ENCODE data around the gene ICAM4. TPM values are rescaled to one million over a fixed set of nuclear protein-coding genes. Genes with fewer than 3 reads are reported as not detected.

Gene ICAM4
- total and polyA plus RNA-seq, 2 of the 8 experiments (the other 6 are each of a cell fraction or from before 2014, with no cell fraction given) = 1.5 to 4.1 TPM

GRCh38 chr19:10256970-10257615, 29.7 kb upstream of the ICAM4 start:
- no peak overlapping the region for H2AK5ac ChIP-seq (ENCODE audit: low read depth, low read length)
- no peak overlapping the region for H3K27ac ChIP-seq (ENCODE audit: low read depth, low read length)
- H3K9me3 ChIP-seq (ENCODE audit: insufficient read depth in 2 of 2, low read depth in 1 of 2, low read length in 1 of 2) = no peaks in the 10 kb centered on the region
- no peaks in the 10 kb centered on the region for H3K27me3 ChIP-seq (replicated peaks in 1 of 4; ENCODE audit: control insufficient read depth in 3 of 4, extremely low read depth in 1 of 4, insufficient read depth in 3 of 4, low read length in 3 of 4)
- peaks cover 0 to 9% of the 10 kb centered on the region in 2 experiments; a peak in 2 of 4 replicates for H3K79me2 ChIP-seq (ENCODE audit: control insufficient read depth in 1 of 2, insufficient read depth in 2 of 2, low read length in 2 of 2)
- no peak overlapping the region for H3K23ac ChIP-seq (ENCODE audit: insufficient read length)
- DNase-seq (ENCODE audit: low read depth in 1 of 2, low spot score in 2 of 2) = no peak
- H4K20me1 ChIP-seq (replicated peaks in 1 of 2; ENCODE audit: control insufficient read depth in 1 of 2, insufficient read depth in 2 of 2, low read length in 2 of 2) = peaks cover 0 to 10% of the 10 kb centered on the region in 2 experiments
- H3K79me1 ChIP-seq (ENCODE audit: low read depth, low read length) = peaks cover 5% of the 10 kb centered on the region; the same call in 1 of the 2 replicates
- no peak for FAIRE-seq
- H2BK20ac ChIP-seq (ENCODE audit: low read length) = no peak overlapping the region
- no peak overlapping the region for H4K8ac ChIP-seq (ENCODE audit: extremely low read depth, insufficient read depth, low read length)
- H4K5ac ChIP-seq (ENCODE audit: insufficient read length, low read depth, low read length) = no peak overlapping the region
- ChIA-PET CTCF (ENCODE audit: partially characterized antibody) (interaction anchor here (0.5 to 5.4 kb wide), 15 partner anchors 7 to 134 kb away, joined by 3 to 68 read pairs (median 4); partner anchors contain the start of genes ICAM1 and ICAM4), POLR2A (ENCODE audit: partially characterized antibody) (interaction anchor here (0.5 to 2.6 kb wide), 6 partner anchors 30 to 1751 kb away, joined by 3 to 10 read pairs (median 4); partner anchors contain the start of genes DNMT1, ICAM5 and RAVER1)
- no peak overlapping the region for H3K18ac ChIP-seq (ENCODE audit: extremely low read depth, low read length)
- H3K4ac ChIP-seq (replicated peaks; ENCODE audit: insufficient read length, low read depth, low read length) = no peak overlapping the region
- H4K91ac ChIP-seq (replicated peaks; ENCODE audit: insufficient read length, low read length) = no peak overlapping the region
- H2BK12ac ChIP-seq (ENCODE audit: low read depth, low read length) = no peak overlapping the region
- WGBS, 2 experiments (ENCODE audit: extremely low coverage in 1 of 2, insufficient coverage in 1 of 2, insufficient read length in 1 of 2, insufficient replicate concordance in 2 of 2, low coverage in 1 of 2, low lambda C conversion rate in 2 of 2, missing lambda C conversion rate in 1 of 2) = 92% methylated on average over 9 of the region's 9 CpGs; no CpG with 5 or more reads in 1 of the 2 experiments
- H3K4me2 ChIP-seq (ENCODE audit: insufficient read depth in 1 of 2, low read depth in 2 of 2, low read length in 2 of 2) = no peak overlapping the region
- no peak overlapping the region for H2AFZ ChIP-seq (ENCODE audit: low read length)
- peaks cover 0 to 6% (median 1%) of the 10 kb centered on the region in 4 experiments; a peak in 3 of 7 replicates for H3K4me1 ChIP-seq (replicated peaks in 1 of 4; ENCODE audit: control insufficient read depth in 3 of 4, insufficient read depth in 4 of 4, low read length in 3 of 4)
- H3K36me3 ChIP-seq (ENCODE audit: control insufficient read depth in 2 of 4, insufficient read depth in 4 of 4, low read length in 3 of 4) = peaks cover 4 to 26% (median 15%) of the 10 kb centered on the region in 4 experiments; a peak in 5 of 8 replicates
- H3K14ac ChIP-seq (ENCODE audit: insufficient read length) = no peak overlapping the region
- no peak overlapping the region for H3K9ac ChIP-seq (replicated peaks in 1 of 4; ENCODE audit: extremely low read depth in 1 of 4, low read depth in 3 of 4, low read length in 3 of 4)
- no peak overlapping the region for H2BK5ac ChIP-seq (ENCODE audit: low read depth, low read length)
- H3K56ac ChIP-seq (replicated peaks; ENCODE audit: insufficient read length, low read depth, low read length) = no peak overlapping the region
- H3K4me3 ChIP-seq (ENCODE audit: extremely low read depth in 1 of 4, insufficient read depth in 2 of 4, low read depth in 3 of 4, low read length in 4 of 4) = no peak overlapping the region
- H3K23me2 ChIP-seq (ENCODE audit: low read depth, low read length) = peaks cover 5% of the 10 kb centered on the region
- H2BK15ac ChIP-seq (ENCODE audit: low read length) = no peak overlapping the region
- no peak overlapping the region for H2BK120ac ChIP-seq (replicated peaks; ENCODE audit: low read depth, low read length)
- TF ChIP-seq GTF2F1 (IDR thresholded peaks at IDR 0.05; ENCODE audit: borderline replicate concordance, low read depth, low read length) = no peak
- no peak for TF ChIP-seq SIX5 (IDR thresholded peaks at IDR 0.05; ENCODE audit: low read depth, low read length)
- TF ChIP-seq, protein P1, sequence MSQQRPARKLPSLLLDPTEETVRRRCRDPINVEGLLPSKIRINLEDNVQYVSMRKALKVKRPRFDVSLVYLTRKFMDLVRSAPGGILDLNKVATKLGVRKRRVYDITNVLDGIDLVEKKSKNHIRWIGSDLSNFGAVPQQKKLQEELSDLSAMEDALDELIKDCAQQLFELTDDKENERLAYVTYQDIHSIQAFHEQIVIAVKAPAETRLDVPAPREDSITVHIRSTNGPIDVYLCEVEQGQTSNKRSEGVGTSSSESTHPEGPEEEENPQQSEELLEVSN (IDR thresholded peaks at IDR 0.05) = no peak
- no peak for TF ChIP-seq EP300 (IDR thresholded peaks at IDR 0.05; ENCODE audit: borderline replicate concordance in 1 of 2, low read depth in 2 of 2, low read length in 2 of 2)
- TF ChIP-seq CHD2 (IDR thresholded peaks at IDR 0.05; ENCODE audit: low read length) = no peak
- TF ChIP-seq, protein P2, sequence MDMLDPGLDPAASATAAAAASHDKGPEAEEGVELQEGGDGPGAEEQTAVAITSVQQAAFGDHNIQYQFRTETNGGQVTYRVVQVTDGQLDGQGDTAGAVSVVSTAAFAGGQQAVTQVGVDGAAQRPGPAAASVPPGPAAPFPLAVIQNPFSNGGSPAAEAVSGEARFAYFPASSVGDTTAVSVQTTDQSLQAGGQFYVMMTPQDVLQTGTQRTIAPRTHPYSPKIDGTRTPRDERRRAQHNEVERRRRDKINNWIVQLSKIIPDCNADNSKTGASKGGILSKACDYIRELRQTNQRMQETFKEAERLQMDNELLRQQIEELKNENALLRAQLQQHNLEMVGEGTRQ (IDR thresholded peaks at IDR 0.05; ENCODE audit: low read length) = no peak
- TF ChIP-seq NRF1 (IDR thresholded peaks at IDR 0.05; ENCODE audit: low read depth, low read length) = no peak
- TF ChIP-seq SIN3A (conservative IDR thresholded peaks at IDR 0.05 in 1 of 2, IDR thresholded peaks at IDR 0.05 in 1 of 2; ENCODE audit: low read depth in 1 of 2, low read length in 2 of 2) = no peak
- TF ChIP-seq RXRA (IDR thresholded peaks at IDR 0.05; ENCODE audit: insufficient read depth, low read depth, low read length) = no peak
